ENCODE measurements around the gene RPL35. TPM values are rescaled to one million over a fixed set of nuclear protein-coding genes. Genes with fewer than 3 reads are reported as not detected.

RPL35 gene
- total RNA-seq, 1 experiment from 2014 or later: 1,966 TPM

DNA sequence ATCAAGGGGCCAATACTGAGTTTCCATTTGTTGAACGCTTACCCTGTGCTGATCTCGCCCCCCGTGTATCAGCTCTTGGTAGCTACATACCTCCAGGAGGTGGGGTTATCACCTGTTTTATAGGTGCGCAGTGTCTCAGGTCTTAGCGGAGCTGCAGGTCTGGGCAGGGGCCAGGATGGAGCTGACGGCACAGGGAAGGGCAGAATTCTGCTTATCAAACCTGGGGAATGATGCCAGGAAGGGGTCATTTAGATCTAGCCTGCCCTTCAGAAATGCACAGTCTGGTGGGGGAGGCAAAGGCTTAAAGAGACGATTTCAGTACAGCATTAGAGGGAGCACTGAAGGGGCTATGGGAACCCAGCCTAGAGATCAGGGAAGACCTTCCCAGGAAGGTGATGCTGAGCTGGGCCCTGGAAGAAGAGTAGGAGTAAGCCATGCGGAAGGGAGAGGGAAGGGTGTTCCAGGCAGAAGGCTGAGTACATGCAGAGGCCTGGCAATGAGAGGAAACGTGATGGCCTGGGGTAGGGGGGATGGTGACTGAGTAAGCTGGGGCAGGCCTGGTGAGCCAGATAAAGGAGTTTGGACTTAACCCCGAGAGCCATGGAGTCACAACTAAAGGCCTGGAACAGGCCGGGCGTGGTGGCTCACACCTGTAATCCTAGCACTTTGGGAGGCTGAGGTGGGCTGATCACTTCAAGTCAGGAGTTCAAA, 53.4 kb downstream of the RPL35 start:
- Mint-ChIP-seq H3K27ac (ENCODE audit: low read depth, unreplicated experiment) (no peak overlapping the region), H3K9me3 (ENCODE audit: unreplicated experiment) (no peaks in the 10 kb centered on the region), H3K27me3 (ENCODE audit: insufficient read depth, unreplicated experiment) (no peaks in the 10 kb centered on the region), H3K4me3 (ENCODE audit: unreplicated experiment) (no peak overlapping the region), H3K36me3 (ENCODE audit: insufficient read depth, unreplicated experiment) (no peaks in the 10 kb centered on the region), H3K4me1 (ENCODE audit: insufficient read depth, unreplicated experiment) (peaks cover 20% of the 10 kb centered on the region)
- DNase-seq (ENCODE audit: unreplicated experiment): no peak
- BruUV-seq (replicated peaks): no TSS peak
- ChIA-PET POLR2A (interaction anchor here (0.7 kb wide), 1 partner anchor 94 kb away, joined by 4 read pairs; no protein-coding TSS in a partner anchor), CTCF (interaction anchor here (0.6 to 10.1 kb wide), 8 partner anchors 11 to 563 kb away, joined by 3 to 112 read pairs (median 5); partner anchors contain the start of genes NR6A1, OLFML2A and WDR38)
- intact Hi-C loops (cut with micrococcal nuclease): no loop called here
- TF ChIP-seq, protein P1, sequence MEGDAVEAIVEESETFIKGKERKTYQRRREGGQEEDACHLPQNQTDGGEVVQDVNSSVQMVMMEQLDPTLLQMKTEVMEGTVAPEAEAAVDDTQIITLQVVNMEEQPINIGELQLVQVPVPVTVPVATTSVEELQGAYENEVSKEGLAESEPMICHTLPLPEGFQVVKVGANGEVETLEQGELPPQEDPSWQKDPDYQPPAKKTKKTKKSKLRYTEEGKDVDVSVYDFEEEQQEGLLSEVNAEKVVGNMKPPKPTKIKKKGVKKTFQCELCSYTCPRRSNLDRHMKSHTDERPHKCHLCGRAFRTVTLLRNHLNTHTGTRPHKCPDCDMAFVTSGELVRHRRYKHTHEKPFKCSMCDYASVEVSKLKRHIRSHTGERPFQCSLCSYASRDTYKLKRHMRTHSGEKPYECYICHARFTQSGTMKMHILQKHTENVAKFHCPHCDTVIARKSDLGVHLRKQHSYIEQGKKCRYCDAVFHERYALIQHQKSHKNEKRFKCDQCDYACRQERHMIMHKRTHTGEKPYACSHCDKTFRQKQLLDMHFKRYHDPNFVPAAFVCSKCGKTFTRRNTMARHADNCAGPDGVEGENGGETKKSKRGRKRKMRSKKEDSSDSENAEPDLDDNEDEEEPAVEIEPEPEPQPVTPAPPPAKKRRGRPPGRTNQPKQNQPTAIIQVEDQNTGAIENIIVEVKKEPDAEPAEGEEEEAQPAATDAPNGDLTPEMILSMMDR (IDR thresholded peaks at IDR 0.05; ENCODE audit: unreplicated experiment): no peak

Other genes with a start within 250 kb of the RPL35 start
- 0.91 and 2.0 TPM in 2 replicates for gene NR6A1, start 90.6 kb downstream of the RPL35 start, total RNA-seq (2022)
- gene OLFML2A, start 84.8 kb downstream of the RPL35 start, total RNA-seq (2022): 0.21 and 0.25 TPM in 2 replicates
- gene WDR38, start 8.5 kb downstream of the RPL35 start, total RNA-seq (2022): not detected in 2 replicates
- gene ARPC5L, start 173 bp upstream of the RPL35 start, total RNA-seq (2022): 72.5 and 84.2 TPM in 2 replicates
- 22.8 and 29.9 TPM in 2 replicates for gene GOLGA1, start 79.1 kb upstream of the RPL35 start, total RNA-seq (2022)